NB4 (cell line): ENCODE results near the gene ACOT11.

Source experiments
- CTCF ChIP-seq: IDR thresholded peaks from one replicate; pipeline ENCODE4 v1.5.1; 2012; ENCODE audit warnings: low read depth, low read length
- POLR2A ChIP-seq: IDR thresholded peaks from 2 replicates; pipeline ENCODE4 v1.6.1; 2011; ENCODE audit warnings: mild to moderate bottlenecking; ENCODE audit not compliant: insufficient read length; ENCODE audit errors: extremely low read depth

DNA sequence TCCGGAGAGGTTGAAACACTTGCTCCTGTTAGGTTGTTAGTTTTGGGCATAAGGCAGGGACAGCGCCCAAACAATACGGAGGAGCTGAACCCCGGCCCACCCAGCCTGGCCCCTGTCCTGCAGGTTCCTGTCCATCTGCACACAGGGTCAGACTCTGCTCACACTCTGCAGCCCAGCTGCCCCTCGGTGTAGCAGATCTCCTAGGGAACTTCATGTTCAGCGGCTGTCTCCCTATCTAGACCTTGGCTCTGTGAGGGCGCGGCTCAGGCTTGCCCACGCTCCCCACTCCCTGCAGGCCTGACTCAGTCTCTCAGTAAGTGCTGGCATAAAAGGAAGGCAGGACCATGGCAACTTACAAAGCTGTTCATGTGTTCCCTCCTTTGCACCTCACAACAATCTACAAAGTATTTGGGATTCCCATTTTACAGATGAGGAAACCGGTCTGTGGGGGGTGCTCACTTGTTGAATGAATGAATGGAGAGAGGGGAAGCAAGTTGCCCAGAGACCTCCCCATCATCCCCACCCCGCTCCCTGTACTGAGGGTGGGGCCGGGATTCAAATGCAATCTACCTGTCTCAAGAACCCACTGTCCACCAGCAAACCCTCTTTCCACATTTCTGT is 26.2 kb downstream of the ACOT11 start:
- TF ChIP-seq CTCF (no peak), POLR2A (no peak)
